Measurements from ENCODE around the gene PDE9A.

DNA sequence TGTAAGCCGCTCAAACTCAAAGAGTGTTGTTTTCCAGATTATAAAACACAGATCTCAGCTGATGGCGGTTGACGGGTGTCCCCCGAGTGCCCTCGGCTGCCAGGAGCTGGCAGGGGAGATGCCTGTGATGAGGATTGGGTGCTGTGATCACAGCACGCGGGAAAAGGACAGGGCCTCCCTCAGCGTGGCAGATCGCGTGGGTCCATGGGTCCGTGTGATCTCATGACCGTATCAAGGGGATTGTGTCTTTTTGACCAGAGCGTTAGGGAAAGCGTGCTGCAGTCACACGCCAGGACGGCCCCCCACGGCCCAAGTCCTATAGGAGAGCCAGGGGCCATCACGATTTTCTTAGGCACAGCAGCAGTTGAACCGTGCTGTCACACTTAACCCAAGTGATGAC lies 51.9 kb downstream of the PDE9A start:
- TF ChIP-seq, protein P1, sequence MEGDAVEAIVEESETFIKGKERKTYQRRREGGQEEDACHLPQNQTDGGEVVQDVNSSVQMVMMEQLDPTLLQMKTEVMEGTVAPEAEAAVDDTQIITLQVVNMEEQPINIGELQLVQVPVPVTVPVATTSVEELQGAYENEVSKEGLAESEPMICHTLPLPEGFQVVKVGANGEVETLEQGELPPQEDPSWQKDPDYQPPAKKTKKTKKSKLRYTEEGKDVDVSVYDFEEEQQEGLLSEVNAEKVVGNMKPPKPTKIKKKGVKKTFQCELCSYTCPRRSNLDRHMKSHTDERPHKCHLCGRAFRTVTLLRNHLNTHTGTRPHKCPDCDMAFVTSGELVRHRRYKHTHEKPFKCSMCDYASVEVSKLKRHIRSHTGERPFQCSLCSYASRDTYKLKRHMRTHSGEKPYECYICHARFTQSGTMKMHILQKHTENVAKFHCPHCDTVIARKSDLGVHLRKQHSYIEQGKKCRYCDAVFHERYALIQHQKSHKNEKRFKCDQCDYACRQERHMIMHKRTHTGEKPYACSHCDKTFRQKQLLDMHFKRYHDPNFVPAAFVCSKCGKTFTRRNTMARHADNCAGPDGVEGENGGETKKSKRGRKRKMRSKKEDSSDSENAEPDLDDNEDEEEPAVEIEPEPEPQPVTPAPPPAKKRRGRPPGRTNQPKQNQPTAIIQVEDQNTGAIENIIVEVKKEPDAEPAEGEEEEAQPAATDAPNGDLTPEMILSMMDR (IDR thresholded peaks at IDR 0.05; ENCODE audit: poor library complexity) = no peak
- TF ChIP-seq EZH2 (IDR thresholded peaks at IDR 0.05; ENCODE audit: borderline replicate concordance) = no peak
